Ovary (tissue), 3 donors: ENCODE results near the gene GATAD2A.

Experiments
- CTCF ChIP-seq, 3 donors: fragments of 450-650 bp in 2 of 3; fragments of 200-600 bp in 1 of 3; IDR thresholded peaks; one replicate each; pipeline versions ENCODE4 v1.5.1 to v1.8.0; 2016 to 2022; ENCODE audit warnings: antibody characterized with exemption in 3 of 3, mild to moderate bottlenecking in 1 of 3
- EP300 ChIP-seq: sonication (generic); formaldehyde crosslinking; IDR thresholded peaks from one replicate; pipeline ENCODE4 v1.6.1; 2017; ENCODE audit warnings: antibody characterized with exemption
- donor health status: DM: no; HTN: no; CAD: no.

DNA sequence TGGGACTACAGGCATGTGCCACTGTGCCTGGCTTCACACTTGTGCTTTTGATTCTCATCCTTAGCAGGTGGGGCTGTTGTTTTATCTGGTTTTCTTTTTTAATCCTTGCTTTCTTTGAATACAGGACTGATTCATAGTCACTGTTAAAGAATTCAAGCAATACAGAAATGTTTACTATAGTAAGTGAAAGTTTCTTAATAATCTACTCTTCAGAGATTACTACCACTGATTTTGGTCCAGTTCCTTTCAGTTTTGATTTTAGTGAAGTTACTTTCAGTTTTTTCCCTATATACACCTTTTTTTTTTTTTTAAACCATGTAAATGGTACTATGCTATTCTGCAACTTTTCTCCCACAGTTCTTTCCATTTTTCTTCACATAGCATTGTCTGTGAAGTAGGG lies 53.6 kb downstream of the GATAD2A start:
- TF ChIP-seq CTCF (IDR thresholded peaks at IDR 0.05) (no peak), EP300 (no peak)
